Stimulated activated CD4-positive, alpha-beta T cell treated with anti-CD3 and anti-CD28 coated beads, TNF-alpha, amount 100 ng/mL, for 24 hours (primary cell): ENCODE measurements around the gene GPR84.
A peak's percentile ranks its signal among the peaks of the same experiment; 100 is the strongest.

Source experiments
- DNase-seq, 3 experiments: peaks; one replicate each; pipeline ENCODE4 v3.0.0-alpha.2; 2020; ENCODE audit warnings: low read depth in 3 of 3

Gene GPR84

DNA sequence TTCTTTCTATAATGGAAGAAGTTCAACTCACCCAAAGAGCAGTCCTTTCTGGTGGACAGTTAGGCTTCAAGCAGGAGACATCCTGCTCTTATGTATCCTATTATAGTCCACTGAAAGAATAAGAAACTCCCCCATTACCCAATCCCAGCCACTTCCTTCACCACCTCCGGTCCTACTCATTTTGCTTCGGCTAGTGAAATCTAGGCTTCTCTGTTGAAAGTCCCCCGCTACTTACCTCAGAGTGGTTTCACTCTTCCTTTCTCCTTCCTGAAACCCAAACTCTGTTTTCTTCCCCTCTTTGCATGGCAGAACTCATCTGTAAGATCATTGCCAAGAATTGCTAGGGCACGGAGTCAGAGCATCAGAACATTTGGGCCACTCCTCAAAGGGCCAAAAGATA lies at the start of gene GPR84:
Gene GPR84 (minus strand): TSS at position 74 of the 400 bp plus-strand sequence. CDS start 635 bp downstream, outside the sequence.
- DNase-seq: no peak

DNA sequence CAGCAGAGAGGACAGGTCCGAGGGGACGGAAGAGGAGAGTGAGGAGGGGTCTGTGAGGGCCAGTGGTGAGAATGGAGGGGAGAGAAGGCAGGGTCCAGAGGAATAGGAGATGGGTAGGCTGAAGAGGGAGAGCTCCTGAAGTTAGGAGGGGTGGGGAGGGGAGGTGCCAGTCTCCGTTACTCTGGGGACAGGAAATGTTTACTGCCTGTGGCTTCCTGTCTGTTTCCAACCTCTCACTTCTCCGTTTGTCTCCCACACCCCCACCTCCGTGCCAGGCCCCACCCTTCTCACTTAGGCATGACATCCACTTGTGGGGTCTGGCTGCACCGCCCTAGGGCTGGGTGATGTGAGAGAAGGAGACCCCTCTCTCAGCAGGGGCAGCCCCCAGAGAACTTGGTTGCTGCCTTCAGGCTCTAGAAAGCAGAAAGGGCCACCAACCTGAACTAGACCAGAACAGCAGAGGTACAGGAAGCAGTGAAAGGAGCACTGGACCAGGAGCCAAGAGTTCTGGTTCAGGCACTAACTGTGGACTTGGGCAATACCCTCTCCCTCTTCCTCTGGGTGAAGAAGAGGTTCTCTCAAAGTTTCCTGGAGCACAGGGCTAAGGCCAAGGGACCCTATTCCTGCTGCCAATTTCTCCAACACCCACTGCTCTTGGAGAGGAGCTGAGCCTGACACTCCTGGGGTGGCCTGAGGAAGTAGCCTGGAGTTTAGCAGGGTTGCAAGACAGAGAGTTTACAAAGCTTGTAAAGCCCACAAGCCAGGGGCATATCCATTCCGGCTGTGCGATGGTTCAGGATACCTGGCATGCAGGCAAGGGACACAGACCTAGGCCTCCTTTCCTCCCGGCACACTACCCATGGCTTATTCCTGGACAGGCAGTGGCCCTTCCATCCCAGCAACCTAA lies 49.3 kb upstream of the GPR84 start:
- DNase-seq: peak; percentile 35 to 59 (median 42)

DNA sequence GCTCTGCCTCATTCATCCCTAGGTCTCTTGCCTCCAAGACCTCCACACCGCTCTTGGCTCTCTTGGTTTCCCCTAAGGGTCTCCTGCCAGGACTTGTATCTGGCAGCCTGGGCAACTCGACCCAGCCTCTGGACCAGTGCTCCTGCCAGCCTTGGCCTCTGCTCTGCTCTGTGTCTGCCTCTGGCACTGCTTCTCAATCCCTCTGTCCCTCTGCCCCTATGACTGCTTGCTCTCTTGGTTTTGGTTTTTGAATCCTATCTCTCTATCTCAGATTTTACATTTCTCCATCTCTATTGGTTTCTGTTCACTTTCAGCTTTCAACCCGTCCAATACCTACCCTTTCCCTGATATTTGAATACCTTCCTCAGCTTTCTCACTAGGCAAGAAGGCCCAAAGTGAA lies 48.5 kb upstream of the GPR84 start:
- no peak for DNase-seq

DNA sequence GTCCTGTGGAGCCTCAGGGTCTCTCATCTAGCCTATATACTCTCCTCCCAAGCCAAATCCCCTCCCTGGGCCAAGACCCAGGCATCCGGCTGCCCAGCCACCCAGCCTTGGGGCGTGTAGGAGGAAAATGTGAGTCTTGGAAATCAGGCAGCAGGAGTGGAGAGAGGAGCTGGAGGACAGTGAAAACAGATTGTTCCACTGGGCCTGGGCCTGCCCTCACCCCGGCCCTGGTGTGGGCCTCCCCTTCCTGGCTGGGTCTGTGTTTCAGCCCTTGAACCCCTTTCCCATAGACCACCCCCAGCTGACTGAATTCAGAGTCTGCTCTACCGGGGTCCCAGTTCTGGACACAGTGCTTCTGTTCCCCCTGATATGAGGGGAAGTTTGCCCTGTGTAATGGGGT lies 48.1 kb upstream of the GPR84 start:
- DNase-seq: no peak

DNA sequence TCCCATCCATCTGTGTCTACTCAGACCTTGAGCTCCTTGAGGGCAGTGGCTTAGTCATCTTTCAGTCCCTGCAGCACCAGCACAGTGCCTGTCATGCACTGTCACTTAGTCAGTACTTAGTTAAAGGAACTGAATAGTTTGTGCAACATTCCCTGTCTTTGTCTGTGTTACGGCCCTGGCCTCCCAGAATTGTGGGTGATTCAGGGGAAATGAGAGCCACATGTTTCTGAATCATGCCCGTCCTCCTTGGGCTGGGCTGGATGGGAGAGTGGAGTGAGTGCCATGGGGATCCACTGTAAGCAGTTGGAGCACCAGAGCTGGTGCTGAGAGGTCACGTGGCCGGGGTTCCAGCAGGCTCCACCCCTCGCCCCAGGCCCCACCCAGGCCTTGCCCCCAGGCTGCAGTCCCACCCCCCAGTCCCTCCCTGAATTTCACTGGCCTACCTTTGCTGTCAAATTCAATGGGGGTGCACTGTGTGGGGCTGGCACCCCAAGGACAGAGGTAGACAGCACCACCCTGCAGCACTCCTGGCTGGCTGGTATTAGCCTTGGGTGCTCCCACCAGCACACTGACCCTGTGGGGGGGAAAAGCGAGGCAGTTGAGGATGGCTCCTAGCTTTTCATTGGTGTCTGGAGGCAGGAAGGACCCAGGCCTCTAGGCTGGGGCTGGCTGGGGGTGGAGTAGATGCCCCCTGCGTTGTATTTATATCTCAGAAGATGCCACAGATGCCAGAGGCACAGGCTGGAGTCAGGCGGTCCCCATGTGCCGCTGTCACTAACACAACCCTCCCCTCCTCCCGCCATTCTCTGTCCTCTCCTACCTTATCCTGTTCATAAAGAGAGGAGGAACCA lies 47.3 kb upstream of the GPR84 start:
- peak in 2 of 3 experiments; percentile 29 to 64 for DNase-seq

DNA sequence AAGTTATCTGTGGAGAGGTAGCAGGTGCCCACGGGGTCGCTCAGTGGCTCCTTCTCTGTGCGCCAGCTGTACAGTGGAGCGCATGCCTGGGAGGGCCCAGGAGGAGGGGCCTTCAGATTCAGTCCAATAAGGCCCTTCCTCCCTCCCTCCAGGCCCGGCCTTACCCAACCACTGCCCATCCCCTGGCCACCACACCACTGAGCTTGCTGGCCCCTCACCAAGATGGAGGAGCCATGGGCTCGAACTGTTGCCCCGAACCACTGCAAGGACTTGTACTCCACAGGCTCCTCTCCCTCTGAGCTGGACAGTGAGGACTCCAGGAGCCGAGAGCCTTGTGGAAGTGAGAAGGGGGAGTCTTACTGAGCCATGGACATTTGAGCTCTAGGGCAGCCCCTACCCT lies 45.0 kb upstream of the GPR84 start:
- no peak for DNase-seq

DNA sequence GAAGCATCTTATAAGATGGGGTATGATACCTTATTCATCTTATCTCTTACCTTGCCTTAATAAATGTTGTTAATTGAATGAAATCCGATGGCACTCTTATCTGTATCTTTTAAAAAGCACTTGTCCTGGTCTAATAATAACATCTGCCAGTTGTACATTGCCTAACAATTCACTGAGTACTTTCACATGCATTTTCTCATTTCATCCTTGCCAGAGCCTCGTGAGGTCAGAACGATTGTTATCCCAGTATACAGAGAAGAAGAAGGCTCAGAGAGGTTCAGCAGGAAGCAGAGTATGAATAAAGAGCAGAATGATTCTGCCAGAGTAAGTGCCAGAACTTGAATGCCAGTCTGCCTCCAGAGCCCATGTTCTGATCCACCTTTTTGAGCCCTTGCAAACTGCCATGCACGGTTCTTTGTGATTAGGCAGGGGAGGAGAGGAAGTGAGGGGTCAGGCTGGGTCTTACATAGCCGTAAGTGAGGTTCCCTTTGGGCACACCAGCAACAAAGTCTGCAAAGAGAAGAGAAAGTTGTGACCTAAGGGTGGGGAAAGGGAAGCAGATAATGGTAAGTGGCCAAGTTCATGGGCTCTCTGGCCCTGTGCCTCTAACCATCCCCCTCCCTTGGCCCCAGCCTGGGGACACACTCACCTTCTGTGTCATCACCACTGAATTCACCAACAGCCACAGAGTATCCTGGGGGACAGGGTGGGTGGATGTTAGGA lies 43.1 kb upstream of the GPR84 start:
- no peak for DNase-seq

DNA sequence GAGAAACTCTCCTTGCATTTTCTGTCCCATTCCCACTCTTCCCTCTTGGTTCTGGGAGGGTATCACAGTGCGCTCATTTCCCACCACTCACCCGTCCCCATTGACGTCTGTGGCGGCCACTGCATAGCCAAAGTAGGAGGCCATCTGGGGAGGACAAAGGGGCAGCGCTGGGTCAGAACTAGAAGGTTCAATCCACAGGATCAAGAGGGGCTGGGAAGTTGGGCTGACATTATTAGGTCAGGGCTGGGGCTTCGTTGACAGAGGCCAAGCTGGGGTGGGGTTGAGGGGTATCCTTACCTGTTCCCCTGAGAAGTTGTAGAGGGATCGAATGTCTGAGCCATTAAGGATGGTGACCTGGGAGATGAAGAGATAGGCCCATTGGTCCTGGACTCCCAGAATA lies 41.3 kb upstream of the GPR84 start:
- no peak for DNase-seq

DNA sequence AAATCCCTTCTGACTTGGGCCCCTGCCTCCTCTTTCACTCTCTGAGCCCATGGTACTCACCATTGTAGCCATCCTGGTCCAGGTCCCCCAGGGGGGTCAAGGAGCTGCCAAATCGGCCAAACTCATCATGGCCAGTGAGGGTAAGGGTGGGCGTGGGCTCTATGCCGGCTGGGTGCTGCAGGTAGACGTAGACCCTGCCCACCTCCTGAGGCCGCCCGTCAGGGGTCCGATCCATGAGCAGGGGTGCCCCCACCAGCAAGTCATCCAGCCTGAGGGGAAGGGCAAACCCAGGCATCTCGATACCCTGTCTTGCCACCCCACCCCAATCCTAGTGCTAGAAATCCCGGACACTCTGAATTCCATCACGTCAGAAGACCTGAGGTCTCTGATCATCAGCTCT lies 40.8 kb upstream of the GPR84 start:
- DNase-seq: no peak

DNA sequence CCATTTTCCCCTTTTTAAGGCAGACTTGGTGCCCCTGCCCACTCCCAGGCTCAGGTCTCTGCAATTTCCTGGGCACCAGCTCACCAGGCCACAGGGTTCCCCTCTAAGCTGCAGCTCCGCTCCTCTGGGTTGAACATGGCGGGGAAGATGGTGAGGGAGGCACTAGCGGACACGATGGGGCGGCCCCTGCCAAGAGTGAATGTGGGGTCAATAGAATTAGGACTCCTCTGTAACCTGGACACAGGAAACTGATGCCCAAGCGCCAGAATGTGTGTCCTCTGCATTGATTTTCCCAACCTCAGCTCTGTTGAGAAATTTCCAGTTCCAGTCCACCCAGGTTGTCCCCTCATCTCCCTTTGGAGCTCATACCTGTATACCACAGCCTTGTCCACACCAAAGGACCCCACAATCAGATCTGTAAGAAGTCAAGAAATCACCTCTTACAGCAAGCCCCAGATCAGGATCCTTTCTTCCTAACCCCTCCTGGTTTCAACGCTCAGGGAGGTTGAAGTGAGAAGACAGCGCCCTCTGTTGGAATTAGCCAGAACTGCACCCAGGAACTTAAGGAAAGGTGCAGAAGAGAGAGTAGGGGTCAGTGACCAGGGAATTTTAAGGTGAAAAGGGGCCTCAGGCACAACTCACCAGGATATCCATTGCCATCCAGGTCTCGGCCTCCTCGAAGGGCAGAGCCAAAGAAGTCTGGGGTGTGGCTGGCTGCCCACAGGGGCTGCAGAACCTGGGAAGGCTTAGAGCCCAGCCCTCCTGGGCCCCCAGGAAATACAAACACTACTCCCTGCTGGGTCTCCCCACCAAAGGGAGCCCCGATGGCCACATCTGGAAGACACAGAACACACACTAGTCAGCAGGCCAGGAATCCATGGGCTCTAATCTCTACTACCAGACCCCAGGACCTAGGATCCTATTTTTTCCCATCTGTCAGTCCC lies 40.0 kb upstream of the GPR84 start:
- DNase-seq: peak; percentile 31 to 62 (median 49)

DNA sequence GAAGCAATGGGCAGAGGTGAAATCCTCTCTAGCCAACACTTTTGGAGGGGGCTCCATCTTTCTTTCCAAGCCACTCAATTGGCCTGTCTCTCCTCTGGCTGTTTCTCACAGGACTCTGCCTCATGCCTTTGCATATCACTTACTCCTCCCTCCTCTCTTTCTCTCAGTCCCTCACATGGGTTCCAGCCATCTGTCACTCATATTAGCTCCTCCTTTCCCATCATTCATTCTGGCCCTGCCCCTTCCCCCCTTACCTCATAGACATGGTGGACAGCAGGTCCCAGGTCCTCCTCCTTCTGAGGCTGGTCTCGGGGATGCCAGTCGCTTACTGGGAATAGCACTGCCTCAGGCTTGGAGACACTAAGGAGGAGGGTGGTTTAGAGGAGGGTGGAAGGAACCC lies 36.8 kb upstream of the GPR84 start:
- DNase-seq: no peak

DNA sequence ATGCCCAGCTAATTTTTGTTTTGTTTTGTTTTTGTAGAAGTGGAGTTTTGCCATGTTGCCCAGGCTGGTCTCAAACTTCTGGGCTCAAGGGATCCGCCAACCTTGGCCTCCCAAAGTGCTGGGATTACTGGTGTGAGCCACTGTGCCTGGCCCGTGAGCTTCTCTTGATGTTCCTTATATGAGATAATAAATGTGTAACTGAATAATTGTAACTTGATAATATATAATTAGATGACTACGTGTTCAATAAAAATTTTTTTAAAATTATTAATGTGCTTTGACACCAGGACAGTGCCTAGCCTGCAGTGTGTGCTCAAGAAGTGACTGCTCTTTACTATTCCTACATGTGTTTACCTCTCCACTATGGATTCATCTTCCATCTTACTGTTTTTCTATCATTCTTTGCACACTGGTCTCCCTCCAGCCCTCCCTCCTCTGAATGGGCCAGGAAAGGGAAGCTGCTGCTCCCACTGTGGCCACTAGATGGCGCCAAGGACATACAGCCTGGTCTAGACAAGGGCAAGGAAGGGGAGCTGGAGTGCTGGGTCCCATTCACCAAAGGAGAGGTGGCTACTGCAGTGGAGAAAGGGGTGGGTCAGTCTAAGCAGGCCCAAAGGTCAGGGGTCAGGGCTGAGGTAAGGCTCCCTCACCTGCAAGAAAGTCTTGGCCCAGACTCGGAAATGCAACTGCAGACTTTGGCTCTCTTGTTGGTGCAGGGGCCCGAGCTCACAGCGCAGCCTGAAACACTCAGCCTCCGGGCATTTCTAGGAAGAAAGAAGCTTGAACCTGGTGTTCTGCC lies 34.9 kb upstream of the GPR84 start:
- peak; percentile 74 to 85 (median 80) for DNase-seq

DNA sequence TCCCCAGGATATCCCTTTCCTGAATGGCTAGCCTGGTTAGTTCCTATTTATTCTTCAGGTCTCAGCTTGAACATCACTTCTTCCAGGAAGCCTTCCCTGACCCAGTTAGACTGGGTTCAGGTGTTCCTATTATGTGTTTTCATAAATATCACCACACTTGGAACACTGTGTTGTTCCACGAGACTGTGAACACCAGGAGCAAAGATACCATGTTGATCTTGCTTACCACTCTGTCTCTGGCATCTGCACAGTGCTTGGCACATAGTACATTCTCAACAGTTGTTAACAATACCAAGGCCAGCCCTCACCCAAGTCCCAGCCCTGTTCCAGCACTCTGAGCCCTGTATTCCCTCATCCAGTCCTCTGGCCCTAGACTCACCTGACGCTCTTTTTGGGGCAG lies 33.9 kb upstream of the GPR84 start:
- DNase-seq: no peak

DNA sequence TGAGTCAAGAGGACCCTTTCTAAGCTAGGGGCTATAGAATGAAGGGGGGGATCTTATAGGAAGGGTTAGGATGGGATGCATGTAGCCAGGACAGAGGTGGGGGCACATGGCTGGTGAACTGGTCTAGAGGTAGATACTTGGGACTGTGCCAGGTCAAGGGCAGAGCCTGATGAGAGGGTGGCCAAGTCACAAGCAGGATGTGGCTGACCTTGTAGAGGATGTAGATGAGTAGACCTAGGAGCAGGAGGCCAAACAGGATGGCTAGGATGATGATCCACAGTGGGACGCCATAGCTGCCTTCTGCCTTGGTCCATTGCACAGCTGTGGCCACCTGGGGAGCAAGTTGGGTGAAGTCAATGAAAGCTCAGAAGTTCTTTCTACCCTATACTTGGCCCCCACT lies 32.9 kb upstream of the GPR84 start:
- DNase-seq: no peak

DNA sequence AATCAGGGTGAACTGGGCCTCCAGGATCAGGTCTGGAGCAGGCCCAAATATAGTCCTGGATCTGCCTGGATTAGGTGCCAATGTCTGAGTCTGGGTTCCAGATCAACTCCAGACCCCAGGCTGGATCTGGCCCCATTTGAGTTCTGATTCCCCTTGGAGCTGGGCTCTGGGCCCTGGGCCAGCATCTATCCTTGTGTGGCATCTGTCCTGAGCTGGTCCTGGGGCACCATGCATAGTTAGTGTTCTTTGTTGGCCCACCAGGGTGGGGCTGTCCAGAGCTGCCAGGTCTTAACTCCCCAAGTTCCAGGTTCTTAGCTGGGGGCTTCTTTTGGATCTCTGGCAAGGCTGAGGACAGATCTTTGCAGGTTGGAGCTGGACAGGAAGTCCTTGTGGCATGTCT lies 31.3 kb upstream of the GPR84 start:
- DNase-seq: no peak

DNA sequence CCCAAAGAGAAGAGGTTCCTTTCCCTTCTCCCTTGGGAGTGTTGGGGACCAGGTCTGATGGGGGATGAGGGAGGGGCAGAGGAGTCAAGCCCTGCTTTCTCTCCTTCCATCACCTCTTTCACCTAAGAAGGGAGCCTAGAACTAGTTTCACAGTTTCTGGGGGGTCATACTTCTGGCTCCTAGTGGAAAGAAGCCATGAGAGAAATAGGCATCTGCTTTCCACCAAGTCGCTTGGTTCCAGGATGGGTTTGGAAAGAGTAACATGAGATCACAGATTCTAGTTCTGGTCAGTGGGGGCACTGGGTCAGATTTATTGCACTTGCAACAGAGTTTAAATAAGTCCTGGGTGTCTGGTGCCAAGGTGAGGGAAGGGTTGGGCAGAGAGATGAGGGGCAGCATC lies 30.7 kb upstream of the GPR84 start:
- DNase-seq: no peak

DNA sequence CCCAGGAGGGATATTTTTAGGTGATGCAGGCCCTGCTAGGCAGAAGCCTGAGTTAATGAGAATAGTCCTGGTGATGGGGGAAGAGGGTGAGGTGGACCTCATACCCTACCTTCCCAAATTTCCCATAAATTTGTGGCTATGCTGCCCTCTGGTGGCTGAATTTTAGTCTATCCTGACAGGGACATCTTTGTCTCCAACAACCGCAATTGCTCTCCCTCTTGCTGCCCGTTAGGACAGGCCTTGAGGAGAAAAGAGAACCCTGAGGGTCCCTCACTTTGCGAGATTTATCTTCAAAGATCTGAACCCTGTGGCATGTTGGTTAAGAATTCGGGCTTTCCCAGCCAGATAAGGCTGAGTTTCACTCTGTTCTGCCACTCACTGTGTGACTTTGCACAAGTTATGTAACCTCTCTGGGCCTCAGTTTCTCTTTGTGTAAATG lies 30.0 kb upstream of the GPR84 start:
- peak in 1 of 3 experiments; percentile 27 for DNase-seq

DNA sequence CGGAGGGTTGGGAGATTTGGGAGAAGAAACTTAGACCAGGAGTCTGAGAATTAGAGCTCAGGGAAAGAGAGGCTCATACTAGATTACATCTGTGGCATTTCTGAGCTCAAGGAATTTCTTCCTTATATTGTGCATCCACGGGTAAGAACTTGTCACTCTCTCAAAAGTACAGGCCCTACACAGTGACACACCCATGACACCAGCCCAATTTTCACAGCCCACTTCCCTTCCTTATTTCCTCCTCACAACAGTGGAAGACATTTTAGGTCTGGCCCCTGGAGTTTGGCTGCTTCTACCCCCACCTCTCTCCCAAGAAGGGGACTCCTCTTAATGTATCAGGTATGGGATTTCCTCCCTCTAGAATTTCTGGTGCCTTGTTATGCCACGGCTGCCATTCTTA lies 29.5 kb upstream of the GPR84 start:
- no peak for DNase-seq

DNA sequence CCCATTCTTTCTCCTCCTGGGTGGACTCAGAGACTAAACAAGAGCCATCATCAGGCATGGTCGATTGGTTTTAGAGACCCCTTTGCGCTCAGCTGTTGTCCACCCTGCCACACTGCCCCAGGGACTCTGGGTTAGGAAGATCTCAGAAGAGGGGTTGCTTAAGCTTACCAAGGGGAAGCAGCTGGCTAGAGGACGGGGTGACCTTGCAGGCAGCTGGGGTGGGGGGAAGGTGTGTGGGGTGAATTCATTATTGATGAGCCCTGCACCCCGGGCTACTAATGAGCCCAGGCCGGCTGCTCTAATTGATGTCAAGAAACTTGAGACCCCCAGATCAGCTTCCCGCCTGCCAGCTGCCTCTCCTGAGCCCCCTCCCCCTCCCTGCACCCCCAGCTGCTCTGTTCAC lies 28.9 kb upstream of the GPR84 start:
- no peak for DNase-seq
